GM18505 (cell line): ENCODE data around the gene NEB.

Source experiments
- ATAC-seq: cut with Tn5 transposase; IDR thresholded peaks from one replicate; pipeline ENCODE4 v1.9.1; 2021; ENCODE audit not compliant: unreplicated experiment
- POLR2A ChIP-seq: IDR thresholded peaks from 4 replicates; pipeline ENCODE4 v1.6.1; 2011; ENCODE audit warnings: borderline replicate concordance; ENCODE audit not compliant: insufficient read depth, insufficient read length; ENCODE audit errors: extremely low read depth

NEB gene

DNA sequence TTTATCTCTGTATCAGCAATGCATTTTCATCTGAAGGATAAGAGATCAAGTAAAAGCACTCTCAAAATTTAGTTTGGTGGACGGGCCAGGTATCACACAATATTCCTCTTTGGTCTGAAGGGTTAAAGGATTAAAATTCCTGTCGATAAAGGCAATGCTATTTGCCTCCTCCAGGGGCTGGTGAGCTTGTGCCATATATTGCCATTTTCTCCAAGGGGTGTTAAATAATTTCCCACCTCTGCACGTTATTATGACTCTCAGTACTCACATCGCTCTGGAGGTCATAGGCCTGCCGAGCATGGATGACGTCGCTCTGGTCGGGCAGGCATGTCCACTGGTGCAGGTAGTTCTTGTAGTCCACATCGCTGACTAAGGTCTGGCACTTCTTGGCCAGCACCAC lies 94.2 kb downstream of the NEB start:
- TF ChIP-seq POLR2A: no peak
- no peak for ATAC-seq

DNA sequence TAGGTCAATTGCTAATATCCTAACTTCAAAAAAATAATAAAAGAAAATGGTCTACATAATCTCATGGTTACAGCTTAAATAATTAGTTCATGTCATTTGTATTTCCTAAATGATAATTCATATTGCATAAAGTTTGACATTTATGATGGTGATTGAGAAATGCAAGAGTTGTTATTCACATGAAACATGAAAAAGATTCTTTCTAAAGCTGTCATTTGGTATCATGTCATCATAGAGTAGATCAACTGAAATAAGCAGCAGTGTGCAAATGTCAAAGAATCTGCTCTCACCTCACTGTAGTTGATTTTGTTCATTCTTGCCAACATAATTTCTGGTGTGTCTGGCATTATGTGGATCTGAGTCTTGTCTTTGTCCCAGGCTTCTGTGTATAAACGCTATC lies 95.3 kb downstream of the NEB start:
- no peak for ATAC-seq
- TF ChIP-seq POLR2A: no peak

DNA sequence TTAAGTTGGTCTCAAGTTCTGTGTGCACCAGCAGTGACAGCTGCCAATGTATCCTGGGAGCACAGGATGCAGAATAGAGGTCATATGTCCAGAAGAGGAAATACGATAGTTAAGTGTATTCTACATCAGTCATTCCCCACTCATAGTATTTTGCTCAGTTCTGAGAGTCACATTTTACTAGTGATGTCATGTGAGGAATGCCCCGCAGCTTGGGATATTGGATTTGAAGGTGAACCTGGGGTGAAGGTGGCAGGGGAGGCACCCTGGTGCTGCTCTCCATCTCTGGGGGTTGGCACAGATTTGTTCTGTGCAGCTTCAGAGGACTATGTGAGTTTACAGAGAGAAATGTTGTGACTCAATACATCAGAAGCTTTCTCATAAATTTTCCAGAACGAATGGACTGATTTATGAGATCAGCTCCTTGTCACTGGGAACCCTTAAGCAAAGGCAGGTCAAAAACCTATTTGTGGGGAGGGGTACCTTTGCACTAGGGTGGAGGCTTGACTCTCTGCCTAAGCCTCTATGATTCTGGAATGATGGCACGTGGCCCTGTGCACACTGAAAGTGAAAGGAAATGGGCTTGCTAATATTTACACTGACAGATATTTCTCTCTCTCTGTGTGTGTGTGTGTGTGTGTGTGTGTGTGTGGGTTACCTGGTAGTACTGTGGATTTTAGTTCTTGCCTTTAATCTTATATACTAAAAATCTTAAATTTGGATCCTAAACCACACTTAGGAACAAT lies 95.9 kb downstream of the NEB start:
- TF ChIP-seq POLR2A: no peak
- ATAC-seq: peak; percentile 73

DNA sequence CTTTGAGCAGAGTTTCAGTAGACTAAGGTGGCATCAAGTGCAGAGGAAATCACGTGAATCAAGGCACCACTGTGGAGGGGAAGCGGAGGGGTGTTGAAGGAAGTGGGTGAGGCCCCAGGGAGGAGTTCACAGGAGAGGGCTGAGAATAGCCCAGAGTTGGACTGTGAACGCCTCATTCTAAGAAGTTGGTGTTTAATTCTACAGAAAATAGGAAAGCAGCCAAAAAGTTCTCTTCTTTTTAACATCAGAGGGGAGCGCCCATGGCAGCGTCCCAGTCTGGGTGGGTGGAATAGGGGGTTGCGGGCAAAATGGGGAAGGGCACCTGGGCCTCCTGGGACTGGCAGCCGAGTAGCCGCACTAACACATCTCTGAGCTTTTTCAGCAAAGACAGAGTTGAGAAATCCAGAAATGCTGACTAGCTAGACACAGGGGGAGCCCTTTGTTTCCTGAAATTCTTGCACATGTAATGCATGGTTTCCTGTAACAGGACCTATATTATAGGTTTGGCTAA lies 97.0 kb downstream of the NEB start:
- ATAC-seq: peak; percentile 65
- TF ChIP-seq POLR2A: no peak

DNA sequence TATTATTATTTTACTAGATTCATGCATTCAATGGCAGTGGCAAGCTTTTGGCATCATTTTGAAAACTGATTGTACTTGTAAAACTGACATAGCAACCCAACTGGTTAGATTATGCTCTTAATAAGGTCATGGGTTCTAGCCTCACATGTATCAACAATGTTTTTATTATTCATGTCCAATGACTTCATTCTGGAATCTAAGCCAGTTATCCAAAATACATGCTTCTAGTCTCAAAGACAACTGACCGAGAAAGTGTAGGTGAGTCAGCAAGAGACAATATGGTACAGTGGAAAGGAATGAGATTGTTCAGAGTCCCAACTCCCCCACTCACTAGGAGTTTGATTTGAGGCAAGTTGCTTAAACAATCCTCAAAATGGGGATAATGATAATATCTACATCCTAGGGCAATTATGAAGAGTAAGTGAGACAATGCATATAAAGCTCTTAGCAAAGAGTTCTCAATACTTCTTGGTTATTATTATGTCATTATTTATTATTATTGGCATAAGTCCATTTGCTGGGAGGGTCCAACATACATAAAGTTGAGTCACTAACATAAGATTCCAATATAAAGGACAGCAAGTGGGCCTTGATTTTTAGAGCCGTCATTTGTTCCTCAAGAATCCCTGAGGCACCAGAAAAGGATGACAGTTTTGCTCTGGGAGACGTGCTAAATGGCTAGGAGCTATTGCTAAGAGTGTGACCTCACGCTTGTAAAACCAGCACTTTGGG lies 99.4 kb downstream of the NEB start:
- ATAC-seq: no peak
- TF ChIP-seq POLR2A: no peak

GRCh38 chr2:151632993-151633565 lies 101.2 kb downstream of the NEB start:
- no peak for ATAC-seq
- TF ChIP-seq POLR2A: no peak

DNA sequence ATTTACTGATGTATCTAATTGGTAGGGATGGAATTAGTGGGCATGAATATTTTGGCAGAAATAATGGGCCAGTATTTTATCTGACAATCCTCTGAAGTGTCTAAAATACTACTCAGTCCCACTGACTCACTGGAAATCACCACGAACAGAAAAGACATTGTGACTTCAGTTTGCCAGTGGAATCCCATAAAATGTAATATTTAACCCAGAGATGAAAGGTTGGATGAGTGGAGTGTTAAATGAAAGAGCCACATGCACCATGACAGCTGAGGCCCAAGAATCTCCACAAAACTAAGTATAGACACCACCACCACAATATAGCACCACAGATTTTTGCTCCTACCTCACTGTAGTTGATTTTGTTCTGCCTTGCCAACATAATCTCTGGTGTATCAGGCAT lies 103.9 kb downstream of the NEB start:
- no peak for TF ChIP-seq POLR2A
- no peak for ATAC-seq

DNA sequence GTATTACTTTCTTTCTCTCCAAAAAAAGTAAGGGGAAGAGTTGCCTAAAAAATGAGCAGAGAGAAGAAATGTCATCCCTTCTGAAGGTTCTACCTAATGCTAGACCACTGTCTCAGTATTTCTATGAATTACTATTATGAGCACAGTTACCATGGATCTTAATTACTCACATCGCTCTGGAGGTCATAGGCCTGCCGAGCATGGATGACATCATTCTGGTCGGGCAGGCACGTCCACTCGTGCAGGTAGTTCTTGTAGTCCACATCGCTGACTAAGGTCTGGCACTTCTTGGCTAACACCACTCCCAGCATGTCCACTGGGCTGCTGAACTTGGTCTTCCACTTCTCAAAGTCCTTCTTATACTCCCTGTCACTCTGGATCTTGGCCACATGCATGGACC lies 106.9 kb downstream of the NEB start:
- no peak for TF ChIP-seq POLR2A

DNA sequence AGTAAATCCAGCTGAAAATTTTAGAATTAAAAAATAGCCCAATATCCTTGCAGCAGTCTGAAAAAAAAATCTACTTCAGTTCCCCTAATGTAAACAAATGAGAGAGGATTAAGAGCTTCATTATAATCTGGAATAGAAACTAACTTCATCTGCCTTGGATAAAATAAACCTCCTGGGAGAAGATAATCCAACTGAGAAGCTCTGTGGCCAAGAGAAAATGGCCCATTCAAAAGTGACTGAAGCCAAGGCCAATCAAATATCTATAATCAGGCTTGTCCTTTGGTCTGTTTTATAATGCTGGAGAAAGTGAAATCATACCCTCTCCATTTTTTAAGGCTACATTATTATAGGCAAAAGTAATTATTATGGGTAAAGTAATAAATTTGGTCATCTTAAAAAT lies 110.0 kb downstream of the NEB start:
- ATAC-seq: no peak
- TF ChIP-seq POLR2A: no peak

More for the DNA sequence above, 106.9 kb downstream of the NEB start:
- ATAC-seq: no peak

GRCh38 chr2:151623631-151624030 lies 110.6 kb downstream of the NEB start:
- no peak for ATAC-seq
- no peak for TF ChIP-seq POLR2A

DNA sequence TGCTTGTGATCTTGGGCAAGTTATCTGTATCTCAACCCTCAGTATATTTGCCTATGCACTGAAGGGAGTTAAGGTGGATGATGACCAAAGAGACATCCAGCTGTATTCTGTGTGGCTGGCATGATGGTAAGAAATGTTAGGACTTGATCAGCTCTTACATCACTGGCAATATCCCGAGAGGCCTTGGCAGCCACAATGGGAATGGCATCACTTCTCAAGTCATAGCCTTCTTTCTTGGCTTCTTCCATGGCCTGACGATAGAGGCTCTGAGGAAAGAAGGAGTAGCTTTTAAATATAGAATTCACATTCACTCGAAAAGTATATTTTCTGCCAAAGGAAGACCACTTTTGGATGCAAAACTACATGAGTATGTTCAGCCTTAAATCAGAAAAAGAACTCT lies 113.5 kb downstream of the NEB start:
- ATAC-seq: no peak
- no peak for TF ChIP-seq POLR2A

GRCh38 chr2:151619337-151619989 lies 114.8 kb downstream of the NEB start:
- TF ChIP-seq POLR2A: no peak
- no peak for ATAC-seq

DNA sequence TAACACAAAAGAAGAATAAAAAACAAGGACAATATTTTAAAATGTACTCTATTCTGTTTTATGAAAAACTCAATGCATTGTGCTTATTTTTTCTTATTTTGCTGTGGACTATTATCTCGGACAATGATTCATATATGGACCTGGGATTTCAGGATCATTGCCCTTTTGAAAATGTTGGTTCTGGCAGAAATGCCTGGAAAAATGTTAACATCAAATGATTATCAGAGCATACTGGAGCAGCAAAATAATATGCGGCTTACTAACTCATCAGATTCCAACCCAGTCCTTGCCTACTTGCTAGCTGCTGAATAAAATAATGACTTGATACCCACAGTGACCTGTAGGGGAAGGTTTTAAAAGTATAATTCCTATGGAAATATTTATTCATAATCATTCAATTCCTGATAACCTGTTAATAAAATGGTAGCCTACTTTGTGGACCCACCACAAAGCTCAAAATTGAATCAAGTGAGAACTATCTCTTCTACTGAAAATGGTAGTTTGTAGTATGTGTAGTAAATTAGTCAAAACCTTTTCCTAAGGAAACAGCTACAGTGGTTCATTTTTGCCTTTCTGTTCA lies 117.4 kb downstream of the NEB start:
- TF ChIP-seq POLR2A: no peak
- ATAC-seq: no peak

DNA sequence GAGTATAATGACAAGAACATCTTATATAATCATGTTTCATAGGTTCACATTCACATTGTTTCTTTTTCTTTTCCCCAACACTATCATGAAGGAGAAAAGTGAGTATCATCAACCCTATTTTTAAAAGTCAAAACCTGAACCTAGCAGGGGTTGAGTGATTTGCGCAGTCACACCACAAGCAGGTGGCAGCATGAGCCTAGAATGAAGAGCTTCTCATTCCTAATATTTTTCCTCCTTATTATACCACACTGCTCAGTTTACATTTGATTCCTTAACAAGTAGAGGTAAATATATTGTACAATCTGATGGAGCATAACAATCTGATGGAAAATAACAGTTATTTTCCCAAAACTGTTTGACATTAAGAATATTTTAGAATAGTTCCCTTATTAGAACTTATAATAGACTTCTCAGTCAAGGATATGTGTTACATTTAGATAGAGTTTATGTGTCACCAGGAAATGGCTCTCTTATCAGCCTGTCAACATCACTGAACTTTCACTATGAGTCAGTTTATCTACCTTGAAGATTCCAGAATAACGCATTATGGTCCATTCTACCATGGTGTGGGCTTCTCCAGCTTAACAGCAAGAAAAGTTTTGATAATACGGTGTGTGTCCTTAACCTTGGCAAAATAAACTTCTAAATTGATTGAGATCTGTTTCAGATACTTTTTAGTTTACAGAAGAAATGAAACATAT lies 119.5 kb downstream of the NEB start:
- ATAC-seq: no peak
- TF ChIP-seq POLR2A: no peak
